Inferior parietal cortex (tissue), 1 donor: ENCODE data around the gene ERMAP.
"Not testable (repeated sequence)": the region's sequence is repeated elsewhere in the genome, so short reads cannot be mapped to it uniquely, and the experiment has no call there.

Experiments used
- DNase-seq: peaks from one replicate; pipeline ENCODE4 v3.0.0-alpha.2; 2016; ENCODE audit errors: extremely low spot score

The ERMAP gene

DNA sequence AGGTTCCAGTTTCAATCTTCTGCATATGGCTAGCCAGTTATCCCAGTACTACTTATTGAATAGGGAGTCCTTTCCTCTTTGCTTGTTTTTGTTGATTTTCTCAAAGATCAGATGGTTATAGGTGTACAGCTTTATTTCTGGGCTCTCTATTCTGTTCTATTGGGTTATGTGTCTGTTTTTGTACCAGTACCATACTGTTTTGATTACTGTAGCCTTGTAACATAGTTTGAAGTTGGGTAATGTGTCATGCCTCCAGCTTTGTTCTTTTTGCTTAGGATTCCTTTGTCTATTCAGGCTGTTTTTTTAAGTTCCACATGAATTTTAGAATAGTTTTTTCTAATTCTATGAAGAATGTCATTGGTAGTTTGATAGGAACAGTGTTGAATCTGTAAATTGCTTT, 56.2 kb downstream of the ERMAP start:
- not testable (repeated sequence) for DNase-seq

DNA sequence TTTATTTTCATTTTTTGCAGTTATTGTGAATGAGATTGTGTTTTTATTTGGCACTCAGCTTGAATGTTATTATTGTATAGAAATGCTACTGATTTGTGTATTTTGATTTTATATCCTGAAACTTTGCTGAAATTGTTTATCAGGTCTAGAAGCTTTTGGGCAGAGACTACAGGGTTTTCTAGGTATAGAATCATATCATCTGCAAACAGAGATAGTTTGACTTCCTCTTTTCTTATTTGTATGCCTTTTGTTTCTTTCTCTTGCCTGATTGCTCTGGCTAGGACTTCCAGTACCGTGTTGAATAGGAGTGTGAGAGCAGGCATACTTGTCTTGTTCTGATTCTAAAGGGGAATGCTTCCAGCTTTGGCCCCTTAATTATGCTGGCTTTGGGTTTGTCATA, 56.7 kb downstream of the ERMAP start:
- no peak for DNase-seq

DNA sequence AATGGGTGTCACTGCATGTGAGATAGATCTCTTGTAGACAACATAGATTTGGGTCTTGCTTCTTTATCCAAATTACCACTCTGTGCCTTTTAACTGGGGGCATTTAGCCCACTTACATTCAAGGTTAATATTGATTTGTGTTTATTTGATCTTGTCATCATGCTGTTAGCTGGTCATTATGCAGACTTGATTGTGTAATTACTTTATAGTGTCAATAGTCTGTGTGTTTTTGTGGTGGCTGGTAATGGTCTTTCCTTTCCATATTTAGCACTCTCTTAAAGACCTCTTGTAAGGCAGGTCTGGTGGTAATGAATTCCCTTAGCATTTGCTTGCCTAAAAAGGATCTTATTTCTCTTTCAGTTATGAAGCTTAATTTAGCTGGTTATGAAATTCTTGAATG, 59.1 kb downstream of the ERMAP start:
- no peak for DNase-seq

DNA sequence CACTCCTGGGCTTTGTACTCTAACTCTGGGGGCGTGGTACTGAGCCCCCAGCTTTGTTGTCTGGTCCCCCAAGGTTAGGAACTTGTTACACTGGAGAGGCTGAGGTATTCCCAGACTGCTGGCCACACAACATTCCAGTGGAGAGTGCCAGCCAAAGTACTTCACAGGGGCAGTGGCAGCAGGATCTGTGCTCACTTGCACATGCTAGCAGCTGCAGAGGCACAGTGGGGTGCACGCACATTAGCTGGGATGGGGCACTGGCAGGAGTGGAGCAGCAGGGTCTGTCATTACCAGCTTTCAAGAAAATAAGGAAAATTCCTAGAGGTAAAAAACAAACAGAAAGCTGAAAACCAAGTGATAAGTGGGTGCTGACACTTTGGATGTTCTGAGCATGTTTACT, 60.5 kb downstream of the ERMAP start:
- DNase-seq, result no peak

DNA sequence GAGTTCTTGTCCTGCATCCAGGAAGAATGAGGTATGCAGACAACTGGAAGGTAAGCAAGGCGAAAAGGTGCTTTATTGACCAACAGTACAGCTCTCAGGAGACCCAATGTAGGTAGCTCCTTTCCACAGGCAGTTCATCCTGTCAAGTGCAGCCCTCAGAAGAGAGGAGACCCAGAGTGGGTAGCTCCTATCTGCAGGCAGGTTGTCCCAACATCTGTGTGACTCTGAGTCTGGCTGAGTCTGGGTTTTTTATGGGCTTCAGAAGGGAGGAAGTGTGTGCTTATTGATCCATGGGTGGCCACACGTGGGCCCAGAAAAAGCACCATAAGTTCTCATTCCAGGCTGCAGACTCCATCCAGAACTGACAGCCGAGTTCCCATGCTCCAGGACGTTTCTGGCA, 63.5 kb downstream of the ERMAP start:
- DNase-seq, result no peak

DNA sequence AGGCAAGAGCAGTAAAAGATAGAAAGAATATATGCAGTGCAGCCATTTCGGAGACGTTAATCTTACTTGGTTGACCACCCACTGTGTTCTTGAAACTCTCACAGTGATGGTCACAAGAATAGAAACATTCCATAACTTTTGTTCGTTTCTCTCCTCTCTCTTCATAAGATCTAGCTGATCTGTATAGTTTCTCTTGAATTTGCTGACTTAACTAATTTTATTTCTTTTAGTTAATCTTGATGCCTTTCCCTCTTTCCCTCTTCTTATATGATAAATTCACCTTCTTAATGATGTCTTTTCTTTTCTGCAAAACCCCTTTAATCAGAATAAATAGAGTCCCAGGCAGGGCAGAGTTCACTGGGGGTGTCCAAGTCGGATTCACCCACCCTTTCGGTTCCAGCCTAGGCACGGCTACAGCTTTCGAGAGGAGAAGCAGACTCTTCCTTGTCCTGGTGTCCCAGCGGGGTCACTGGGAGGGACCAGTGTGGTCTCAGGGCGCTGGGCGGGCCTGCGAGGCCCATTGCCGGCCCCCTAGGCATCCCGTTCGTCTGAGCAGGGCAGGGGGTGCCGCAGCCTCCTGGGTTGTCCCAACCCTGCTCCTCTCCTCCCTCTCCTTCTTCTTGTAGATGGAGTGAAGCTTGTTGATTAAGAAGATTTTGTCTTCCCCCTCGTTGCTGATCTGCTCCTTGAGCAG, 69.3 kb downstream of the ERMAP start:
- DNase-seq, result no peak

DNA sequence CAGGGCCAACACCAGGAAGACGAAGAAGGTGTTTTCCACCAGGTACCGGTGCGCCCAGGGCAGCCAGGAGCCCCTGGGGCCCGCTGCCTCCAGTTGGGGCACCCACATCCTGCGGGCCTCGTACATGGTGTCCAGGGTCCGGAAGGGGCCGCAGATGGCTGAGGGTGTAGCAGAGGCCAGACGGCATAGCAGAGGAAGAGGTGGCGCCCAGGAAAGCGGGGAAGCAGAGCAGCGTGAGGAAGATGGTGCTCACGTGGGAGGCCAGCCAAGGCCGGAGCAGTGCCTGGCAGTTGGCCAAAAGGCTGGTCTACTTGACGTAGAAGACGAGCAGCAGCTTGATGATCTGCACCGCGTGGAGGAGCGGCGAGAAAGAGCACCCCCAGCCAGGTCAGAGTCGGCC, 69.9 kb downstream of the ERMAP start:
- DNase-seq, result no peak

DNA sequence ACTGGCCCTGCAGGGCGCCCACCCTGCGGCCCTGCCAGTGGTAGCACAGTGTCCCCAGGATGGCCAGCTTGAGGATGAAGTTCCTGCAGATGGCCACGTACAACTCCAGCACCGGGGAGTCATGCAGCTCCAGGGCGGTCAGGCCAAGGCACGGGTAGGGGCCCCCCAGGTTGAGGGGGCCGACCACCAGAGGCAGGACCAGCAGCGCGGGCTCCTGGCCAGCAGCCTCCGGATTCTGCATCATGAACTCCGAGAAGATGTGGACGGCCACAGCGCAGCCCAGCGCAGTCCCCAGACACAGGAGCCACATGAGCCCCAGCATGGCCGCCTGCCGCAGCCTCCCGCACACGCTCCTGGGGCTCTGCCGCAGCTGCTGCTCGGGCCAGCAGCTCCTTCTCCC, 70.4 kb downstream of the ERMAP start:
- DNase-seq, result no peak

DNA sequence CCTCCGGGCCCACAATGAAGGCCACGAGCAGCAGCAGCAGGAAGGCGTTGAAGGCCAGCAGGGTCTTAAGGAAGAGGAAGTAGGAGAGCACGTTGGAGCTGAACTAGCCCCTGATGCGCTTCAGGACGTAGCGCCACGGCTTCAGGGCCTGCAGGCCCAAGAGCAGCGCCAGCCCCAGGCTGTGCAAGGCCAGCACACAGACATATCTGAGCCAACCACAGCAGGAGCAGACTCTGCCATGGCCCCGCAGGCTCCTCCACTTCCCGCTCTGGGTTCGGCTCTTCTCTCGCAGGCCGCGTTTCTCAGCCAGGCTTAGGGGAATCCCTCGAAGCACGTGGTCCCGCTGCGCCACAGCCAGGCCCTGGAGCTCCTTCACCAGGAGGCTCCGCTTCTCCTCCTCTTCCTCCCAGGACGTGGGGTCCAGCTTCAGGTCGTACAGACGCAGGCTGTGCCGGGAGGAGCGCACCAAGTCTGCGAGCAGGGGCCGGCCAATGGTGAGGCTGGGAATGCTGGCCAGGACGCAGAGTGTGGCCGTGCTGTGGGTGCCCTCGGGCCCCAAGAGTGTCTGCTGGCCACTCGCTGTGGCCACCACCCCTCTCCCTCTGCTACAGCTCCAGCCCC, 71.2 kb downstream of the ERMAP start:
- DNase-seq, result no peak

DNA sequence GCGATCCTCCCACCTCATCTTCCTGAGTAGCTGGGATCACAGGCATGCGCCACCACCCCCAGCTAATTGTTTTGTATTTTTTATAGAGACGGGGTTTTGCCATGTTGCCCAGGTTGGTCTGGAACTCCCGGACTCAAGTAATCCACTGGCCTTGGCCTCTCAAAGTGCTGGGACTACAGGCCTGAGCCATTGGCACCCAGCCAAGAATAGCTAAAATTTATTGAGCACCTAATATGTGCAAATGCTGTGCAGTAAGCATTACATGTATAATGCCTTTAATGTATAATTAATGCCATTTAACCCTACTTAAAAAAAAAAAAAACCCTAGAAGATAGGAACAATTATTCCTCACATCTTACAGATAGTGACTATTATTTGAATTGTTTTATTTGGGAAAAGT, 72.3 kb downstream of the ERMAP start:
- no peak for DNase-seq

DNA sequence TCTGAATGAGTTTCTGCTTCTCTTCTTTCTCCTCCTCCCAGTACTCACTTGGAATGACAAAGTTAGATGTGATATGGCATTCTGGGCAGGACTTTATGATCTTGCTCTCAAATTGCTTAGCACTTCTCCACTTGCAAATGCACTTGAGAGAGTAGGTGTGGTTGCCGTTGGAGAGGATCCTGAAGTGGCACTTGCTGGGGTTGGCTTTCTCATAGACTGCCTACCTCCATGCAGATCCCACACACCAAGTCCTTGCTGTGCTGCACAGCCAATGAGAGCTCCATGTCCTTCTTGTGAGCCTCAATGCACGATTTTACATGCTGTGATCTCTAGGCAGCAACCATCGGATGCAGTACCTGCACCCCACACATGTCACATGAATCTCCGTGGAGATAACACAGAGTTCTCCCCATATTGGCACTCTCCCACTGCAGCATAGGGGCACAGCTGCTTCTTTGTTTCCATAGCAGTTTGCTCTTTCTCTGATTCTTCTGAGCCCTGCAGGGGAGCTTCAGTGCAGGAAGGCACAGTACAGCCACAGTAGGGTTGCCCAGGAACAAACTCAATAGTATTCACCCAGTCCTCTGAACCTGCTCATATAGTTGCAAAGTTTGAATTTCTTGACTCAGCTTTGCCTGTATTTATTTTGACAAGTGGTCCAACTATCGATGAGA, 74.7 kb downstream of the ERMAP start:
- no peak for DNase-seq
